ENCODE results near the gene GRAMD1C.

Gene GRAMD1C

GRCh38 chr3:113812854-113813253 is 25.7 kb upstream of the GRAMD1C start:
- TF ChIP-seq CTCF (conservative IDR thresholded peaks at IDR 0.05; ENCODE audit: low read depth, low read length): no peak
- H3K4me3 ChIP-seq (ENCODE audit: low read length): no peak overlapping the region
- DNase-seq (ENCODE audit: low read depth): no peak

- no peak overlapping the region for H3K4me3 ChIP-seq (ENCODE audit: low read length)
- TF ChIP-seq CTCF (conservative IDR thresholded peaks at IDR 0.05; ENCODE audit: low read depth, low read length): no peak
- no peak for DNase-seq (ENCODE audit: low read depth)
These were observed 18.7 kb upstream of the GRAMD1C start for GRCh38 chr3:113819866-113820265.

GRCh38 chr3:113825090-113825489 is 13.5 kb upstream of the GRAMD1C start:
- no peak for TF ChIP-seq CTCF (conservative IDR thresholded peaks at IDR 0.05; ENCODE audit: low read depth, low read length)
- H3K4me3 ChIP-seq (ENCODE audit: low read length): no peak overlapping the region
- no peak for DNase-seq (ENCODE audit: low read depth)

GRCh38 chr3:113828600-113828999 is 10.0 kb upstream of the GRAMD1C start:
- no peak for TF ChIP-seq CTCF (conservative IDR thresholded peaks at IDR 0.05; ENCODE audit: low read depth, low read length)
- H3K4me3 ChIP-seq (ENCODE audit: low read length): no peak overlapping the region
- DNase-seq (ENCODE audit: low read depth): no peak

GRCh38 chr3:113829576-113830354 is 8.8 kb upstream of the GRAMD1C start:
- DNase-seq (ENCODE audit: low read depth): no peak
- TF ChIP-seq CTCF (conservative IDR thresholded peaks at IDR 0.05; ENCODE audit: low read depth, low read length): no peak
- H3K4me3 ChIP-seq (ENCODE audit: low read length): no peak overlapping the region

- DNase-seq (ENCODE audit: low read depth): no peak
- H3K4me3 ChIP-seq (ENCODE audit: low read length): no peak overlapping the region
- no peak for TF ChIP-seq CTCF (conservative IDR thresholded peaks at IDR 0.05; ENCODE audit: low read depth, low read length)
These were observed 7.6 kb upstream of the GRAMD1C start for GRCh38 chr3:113831103-113831355.

GRCh38 chr3:113832477-113833164 is 6.0 kb upstream of the GRAMD1C start:
- no peak for TF ChIP-seq CTCF (conservative IDR thresholded peaks at IDR 0.05; ENCODE audit: low read depth, low read length)
- no peak for DNase-seq (ENCODE audit: low read depth)
- H3K4me3 ChIP-seq (ENCODE audit: low read length): no peak overlapping the region

All from retinal pigment epithelial cell (primary cell).